K562 (cell line): Measurements from ENCODE around the gene SEC14L3. TPM values are rescaled to one million over a fixed set of nuclear protein-coding genes. Genes with fewer than 3 reads are reported as not detected.

Source experiments
- ATAC-seq: fragments of 200-7000 bp; cut with Tn5 transposase; 3 replicates; pipeline ENCODE4 v1.9.1; 2020; ENCODE audit warnings: moderate library complexity
- BruUV-seq: library from RNA; stranded (reverse); fragments of 400-500 nt; replicated peaks from 2 replicates; lab custom pipeline; 2021; lab: Mats Ljungman, UMichigan
- CTCF ChIA-PET: fragments of 300-600 bp; formaldehyde crosslinking; extraction: SDS; loops from one replicate; lab custom pipeline; 2021; ENCODE audit warnings: low intra/inter-chr PET ratio; lab: Yijun Ruan, JAX
- POLR2A ChIA-PET: fragments of 300-600, 350-650 bp; sonication (Branson Sonifier 250); formaldehyde crosslinking; extraction: SDS; loops from one replicate; lab custom pipeline; 2021; ENCODE audit warnings: antibody characterized with exemption, inconsistent platforms; lab: Yijun Ruan, JAX
- DNase-seq, 4 experiments: peaks; one replicate each; pipeline versions ENCODE4 v3.0.0 to v3.0.0-alpha.2; 2011 to 2018; ENCODE audit warnings: low spot score in 3 of 4, mixed read lengths in 3 of 4; ENCODE audit errors: extremely low read depth in 1 of 4
- FAIRE-seq: peaks from 2 replicates; lab custom pipeline; 2011; peaks lifted over from hg19 to GRCh38; lab: Jason Lieb, UNC
- H2AFZ ChIP-seq: 2 replicates; pipeline ENCODE4 v1.6.0; 2011; ENCODE audit warnings: low read depth, low read length, control low read depth, inconsistent platforms
- H3K27ac ChIP-seq: fragments of 200-600 bp; 3 replicates; pipeline ENCODE4 v1.8.0; 2011; ENCODE audit warnings: low read depth, mild to moderate bottlenecking, control low read depth, inconsistent platforms, low read length, moderate library complexity, mixed read lengths; ENCODE audit errors: extremely low read depth
- H3K27me3 ChIP-seq, 2 experiments: fragments of 300-600 bp in 1 of 2; 2 replicates in 1 of 2; 3 replicates in 1 of 2; pipeline versions ENCODE4 v1.6.0 to v1.8.0; 2011; ENCODE audit warnings: inconsistent platforms in 2 of 2, low read length in 2 of 2, mild to moderate bottlenecking in 1 of 2, mixed read lengths in 1 of 2, moderate library complexity in 1 of 2; ENCODE audit not compliant: control insufficient read depth in 2 of 2, insufficient read depth in 2 of 2
- H3K36me3 ChIP-seq: fragments of 300-600 bp; 3 replicates; pipeline ENCODE4 v1.8.0; 2011; ENCODE audit warnings: mild to moderate bottlenecking, low read length, inconsistent platforms; ENCODE audit not compliant: control insufficient read depth, insufficient read depth
- H3K4me1 ChIP-seq, 2 experiments: fragments of 200-600 bp in 1 of 2; replicated peaks in 1 of 2; 2 replicates in 1 of 2; 3 replicates in 1 of 2; pipeline versions ENCODE4 v1.5.1 to v1.8.0; 2011; ENCODE audit warnings: inconsistent platforms in 2 of 2, low read length in 2 of 2, mild to moderate bottlenecking in 1 of 2, mixed read lengths in 1 of 2, moderate library complexity in 1 of 2; ENCODE audit not compliant: control insufficient read depth in 2 of 2, insufficient read depth in 2 of 2
- H3K4me2 ChIP-seq: 2 replicates; pipeline ENCODE4 v1.6.1; 2011; ENCODE audit warnings: low read length, control low read depth, inconsistent platforms, mixed read lengths; ENCODE audit not compliant: insufficient read depth
- H3K4me3 ChIP-seq: fragments of 200-600 bp; sonication (generic), shearing (Covaris generic); 2 replicates; pipeline ENCODE4 v1.5.1; 2016; ENCODE audit warnings: control low read depth, inconsistent platforms
- H3K79me2 ChIP-seq: fragments of 200-600 bp; 3 replicates; pipeline ENCODE4 v1.8.0; 2011; ENCODE audit warnings: low read length, inconsistent platforms; ENCODE audit not compliant: control insufficient read depth, insufficient read depth
- H3K9ac ChIP-seq, 2 experiments: 2 replicates each; pipeline versions ENCODE4 v1.6.0 to v1.6.1; 2011; ENCODE audit warnings: low read depth in 2 of 2, low read length in 2 of 2, control low read depth in 1 of 2, inconsistent platforms in 1 of 2, mild to moderate bottlenecking in 1 of 2, mixed read lengths in 1 of 2; ENCODE audit not compliant: insufficient read depth in 1 of 2
- H3K9me1 ChIP-seq: one replicate; pipeline ENCODE4 v1.6.0; 2011; ENCODE audit warnings: inconsistent platforms, mild to moderate bottlenecking, low read length, moderate library complexity; ENCODE audit not compliant: control insufficient read depth, insufficient read depth
- H3K9me3 ChIP-seq: replicated peaks from 2 replicates; pipeline ENCODE4 v1.5.1; 2011; ENCODE audit warnings: low read depth, low read length, inconsistent platforms; ENCODE audit not compliant: control insufficient read depth, insufficient read depth
- H4K20me1 ChIP-seq: replicated peaks from 2 replicates; pipeline ENCODE4 v1.6.1; 2011; ENCODE audit warnings: low read length, inconsistent platforms, mixed read lengths; ENCODE audit not compliant: control insufficient read depth, insufficient read depth
- ELK1 ChIP-seq: sonication (generic); formaldehyde crosslinking; IDR thresholded peaks from 2 replicates; pipeline ENCODE4 v1.8.1; 2022; ENCODE audit warnings: missing genetic modification reagents
- HNRNPH1 ChIP-seq: fragments of 200-400 bp; formaldehyde crosslinking; optimal IDR thresholded peaks from 2 replicates; pipeline ENCODE3; 2017; ENCODE audit warnings: low read depth, mild to moderate bottlenecking, low read length, moderate library complexity
- HNRNPL ChIP-seq: fragments of 200-400 bp; formaldehyde crosslinking; IDR thresholded peaks from 2 replicates; pipeline ENCODE4 v1.6.1; 2017; ENCODE audit warnings: low read depth, mild to moderate bottlenecking, low read length
- KAT7 ChIP-seq: sonication (generic); formaldehyde crosslinking; IDR thresholded peaks from 2 replicates; pipeline ENCODE4 v1.8.0; 2022; ENCODE audit warnings: missing genetic modification reagents, mild to moderate bottlenecking, borderline replicate concordance
- KDM1A ChIP-seq, 2 experiments: fragments of 450-650 bp; IDR thresholded peaks; 2 replicates each; pipeline ENCODE4 v1.6.1; 2016; ENCODE audit warnings: mild to moderate bottlenecking in 2 of 2
- NR2F6 ChIP-seq: fragments of 450-650 bp; formaldehyde crosslinking; IDR thresholded peaks from 2 replicates; pipeline ENCODE4 v1.4.0; 2020; ENCODE audit warnings: mild to moderate bottlenecking
- POLR2H ChIP-seq: IDR thresholded peaks from 2 replicates; pipeline ENCODE4 v1.6.1; 2016; ENCODE audit warnings: missing genetic modification characterization, low read depth, mild to moderate bottlenecking, control low read depth, missing compliant biosample characterization, moderate library complexity
- SPI1 ChIP-seq: IDR thresholded peaks from 2 replicates; pipeline ENCODE4 v1.6.1; 2011; ENCODE audit warnings: low read depth, low read length, control low read depth, borderline replicate concordance
- U2AF2 ChIP-seq: fragments of 200-400 bp; formaldehyde crosslinking; optimal IDR thresholded peaks from 2 replicates; pipeline ENCODE3; 2017; ENCODE audit warnings: low read depth, mild to moderate bottlenecking, low read length
- YY1 ChIP-seq, 3 experiments: IDR thresholded peaks; 2 replicates each; pipeline ENCODE4 v1.6.1; 2011; ENCODE audit warnings: low read length in 2 of 3, mild to moderate bottlenecking in 2 of 3, moderate library complexity in 2 of 3, borderline replicate concordance in 1 of 3, control low read depth in 1 of 3, low read depth in 1 of 3; ENCODE audit not compliant: insufficient read depth in 3 of 3, insufficient replicate concordance in 2 of 3, control insufficient read depth in 1 of 3, insufficient read length in 1 of 3; ENCODE audit errors: extremely low read depth in 1 of 3
- ZBTB12 ChIP-seq: fragments of 250-450 bp; sonication (Bioruptor Pico); IDR thresholded peaks from 2 replicates; pipeline ENCODE4 v1.4.0; 2020
- ZEB2 ChIP-seq: fragments of 450-650 bp; IDR thresholded peaks from 2 replicates; pipeline ENCODE4 v1.6.1; 2016
- ZNF133 ChIP-seq: fragments of 250-450 bp; sonication (Bioruptor Pico); IDR thresholded peaks from 2 replicates; pipeline ENCODE4 v1.4.0; 2020; ENCODE audit warnings: mild to moderate bottlenecking
- ZNF507 ChIP-seq: conservative IDR thresholded peaks from 2 replicates; pipeline ENCODE4 v1.6.1; 2017; ENCODE audit warnings: missing genetic modification characterization, missing compliant biosample characterization
- ZNF655 ChIP-seq: fragments of 250-450 bp; sonication (Bioruptor Pico); IDR thresholded peaks from 2 replicates; pipeline ENCODE4 v1.5.0; 2021
- ZNF668 ChIP-seq: fragments of 250-450 bp; sonication (Bioruptor Pico); IDR thresholded peaks from 2 replicates; pipeline ENCODE4 v1.8.0; 2022; ENCODE audit warnings: mild to moderate bottlenecking, inconsistent platforms
- ZNF830 ChIP-seq: fragments of 250-450 bp; sonication (Bioruptor Pico); IDR thresholded peaks from 2 replicates; pipeline ENCODE4 v1.5.0; 2021; ENCODE audit warnings: mild to moderate bottlenecking
- WGBS: fragments of 100-300 bp; shearing (Covaris generic); methylation state at CpG from one replicate; pipeline ENCODE4 v1.1.6; 2016; ENCODE audit warnings: low coverage, mixed read lengths; ENCODE audit not compliant: insufficient coverage; ENCODE audit errors: missing lambda C conversion rate; 5-methylcytosine and 5-hydroxymethylcytosine counted together
- in situ Hi-C: fragments of 300-500 bp; cut with MboI; formaldehyde crosslinking; loops from 4 replicates; pipeline ENCODE4 v1.15.0; 2018; ENCODE audit warnings: inconsistent platforms, mixed read lengths
- intact Hi-C: fragments of 100-400 bp; cut with micrococcal nuclease; formaldehyde crosslinking; loops from 2 replicates; pipeline ENCODE4 v1.14.2; 2022
- polyA plus RNA-seq, 8 experiments: library from polyadenylated mRNA; depleted of rRNA in 4 of 8; stranded (reverse) in 5 of 8; unstranded in 3 of 8; fragments of >200 nt; fragmentation: Nextera tagmentation in 2 of 8; fragmentation: Illumina TruSeq in 1 of 8; extraction: Ambion mirVana in 2 of 8; extraction: Trizol in 1 of 8; gene quantifications; 2 replicates each; pipeline versions ENCODE4 v1.2.1 to v1.2.3, GENCODE V29; 2011 to 2014; ENCODE audit warnings: inconsistent platforms in 1 of 8, missing spikeins in 1 of 8
- total RNA-seq, 7 experiments: library from RNA; depleted of rRNA in 6 of 7; stranded (reverse); fragments of >200 nt in 6 of 7; fragmentation: Illumina TruSeq in 2 of 7; extraction: Trizol in 2 of 7; gene quantifications; 2 replicates each; pipeline versions ENCODE4 v1.2.1 to v1.2.3, GENCODE V29; 2011 to 2021; ENCODE audit warnings: low replicate concordance in 1 of 7

The SEC14L3 gene
- total and polyA plus RNA-seq, 9 of the 15 experiments (the other 6 are each of a cell fraction or from before 2014, with no cell fraction given), result not detected

- 0 out of 2 replicates have a peak overlapping the region, but pooled peaks have one; percentile 7 for H3K4me2 ChIP-seq
- no peak overlapping the region for H3K4me3 ChIP-seq
- H3K9me1 ChIP-seq, result no peaks in the 10 kb centered on the region
- 14% methylated on average over 1 of the region's 1 CpG for WGBS
- no peaks in the 10 kb centered on the region for H3K27me3 ChIP-seq
- POLR2A ChIA-PET, result no interaction called here
- BruUV-seq, result no TSS peak
- intact Hi-C loops (no loop called here), in situ Hi-C loops (no loop called here)
- ATAC-seq (peak; percentile 58), FAIRE-seq (no peak), DNase-seq (peak in 2 of 4 experiments; percentile 24 to 38)
- no peaks in the 10 kb centered on the region for H3K36me3 ChIP-seq
- H3K79me2 ChIP-seq, result no peaks in the 10 kb centered on the region
- no peaks in the 10 kb centered on the region; the same call in 1 of the 2 replicates for H3K9me3 ChIP-seq
- peak overlapping the region; percentile 87 for H2AFZ ChIP-seq
- peaks cover 21 to 25% of the 10 kb centered on the region in 2 experiments for H3K4me1 ChIP-seq
- CTCF ChIA-PET, result no interaction called here
- peak overlapping the region; percentile 65 for H3K27ac ChIP-seq
- H4K20me1 ChIP-seq, result no peaks in the 10 kb centered on the region
- H3K9ac ChIP-seq, result 0 out of 4 replicates have a peak overlapping the region, but pooled peaks of 1 of the 2 experiments have one; percentile 9
- TF ChIP-seq KAT7 (CRISPR knock-in tag), result no peak
- TF ChIP-seq NR2F6 (CRISPR knock-in tag), result no peak
- no peak for TF ChIP-seq ZNF668 (CRISPR knock-in tag)
- TF ChIP-seq POLR2H (tag), result no peak
- TF ChIP-seq ZBTB12 (CRISPR knock-in tag), result no peak
- no peak for TF ChIP-seq ZEB2
- no peak for TF ChIP-seq U2AF2
- no peak for TF ChIP-seq HNRNPL
- no peak for TF ChIP-seq HNRNPH1
- no peak for TF ChIP-seq ZNF655 (CRISPR knock-in tag)
- TF ChIP-seq ZNF507 (tag), result no peak
- TF ChIP-seq ZNF830 (CRISPR knock-in tag), result no peak
- no peak for TF ChIP-seq SPI1
- TF ChIP-seq ELK1 (CRISPR knock-in tag), result no peak
- no peak for TF ChIP-seq ZNF133 (CRISPR knock-in tag)
- no peak for TF ChIP-seq KDM1A (IDR thresholded peaks at IDR 0.05)
- no peak for TF ChIP-seq YY1 (IDR thresholded peaks at IDR 0.05; ENCODE audit: borderline replicate concordance in 1 of 3, control insufficient read depth in 1 of 3, extremely low read depth in 1 of 3, insufficient read depth in 3 of 3, insufficient read length in 1 of 3, insufficient replicate concordance in 2 of 3, low read depth in 1 of 3, low read length in 2 of 3)
Observed at GRCh38 chr22:30434843-30435242, 37.0 kb downstream of the SEC14L3 start.
